ENCODE results near the gene ERN2.

GRCh38 chr16:23716484-23716883 is 3.5 kb upstream of the ERN2 start:
- no peak for TF ChIP-seq CTCF (IDR thresholded peaks at IDR 0.05; ENCODE audit: insufficient read depth, low read depth, low read length)
- no peak for TF ChIP-seq EZH2 (IDR thresholded peaks at IDR 0.05; ENCODE audit: insufficient read depth, low read length)
